Islet precursor cell (in vitro differentiated cells): ENCODE data around the gene RALGDS.
A peak's percentile ranks its signal among the peaks of the same experiment; 100 is the strongest.
"Not testable (repeated sequence)": the region's sequence is repeated elsewhere in the genome, so short reads cannot be mapped to it uniquely, and the experiment has no call there.

Source experiments
- DNase-seq: peaks from one replicate; pipeline ENCODE4 v3.0.0-alpha.2; 2018

RALGDS gene

GRCh38 chr9:133063500-133064231, 57.4 kb downstream of the RALGDS start:
- DNase-seq = no peak

GRCh38 chr9:133063159-133063499, 57.9 kb downstream of the RALGDS start:
- no peak for DNase-seq

- DNase-seq = not testable (repeated sequence)
Observed at GRCh38 chr9:133062569-133062968, 58.5 kb downstream of the RALGDS start.

GRCh38 chr9:133061764-133062145, 59.3 kb downstream of the RALGDS start, which contains the start of gene CEL:
TSS of gene CEL (plus strand) at chr9:133061981. CDS start at chr9:133062003, 22 bp downstream.
- not testable (repeated sequence) for DNase-seq

- DNase-seq = not testable (repeated sequence)
Observed at GRCh38 chr9:133061019-133061763, 59.8 kb downstream of the RALGDS start.

GRCh38 chr9:133060417-133060841, 60.6 kb downstream of the RALGDS start:
- peak; percentile 78 for DNase-seq

- DNase-seq = no peak
Observed at GRCh38 chr9:133059623-133060022, 61.4 kb downstream of the RALGDS start.

GRCh38 chr9:133058550-133059320, 62.3 kb downstream of the RALGDS start:
- DNase-seq = no peak

GRCh38 chr9:133058071-133058470, 63.0 kb downstream of the RALGDS start:
- DNase-seq = no peak

GRCh38 chr9:133057553-133057952, 63.5 kb downstream of the RALGDS start:
- DNase-seq = no peak

- no peak for DNase-seq
Observed at GRCh38 chr9:133057006-133057405, 64.0 kb downstream of the RALGDS start.

GRCh38 chr9:133056533-133056932, 64.5 kb downstream of the RALGDS start:
- DNase-seq = no peak

GRCh38 chr9:133055788-133056420, 65.1 kb downstream of the RALGDS start:
- DNase-seq = no peak

- no peak for DNase-seq
Observed at GRCh38 chr9:133054966-133055365, 66.1 kb downstream of the RALGDS start.

GRCh38 chr9:133054194-133054890, 66.7 kb downstream of the RALGDS start:
- DNase-seq = no peak

GRCh38 chr9:133051966-133052539, 69.0 kb downstream of the RALGDS start:
- no peak for DNase-seq

GRCh38 chr9:133051281-133051900, 69.6 kb downstream of the RALGDS start:
- DNase-seq = no peak

- no peak for DNase-seq
Observed at GRCh38 chr9:133050781-133051180, 70.3 kb downstream of the RALGDS start.

GRCh38 chr9:133050142-133050541, 70.9 kb downstream of the RALGDS start:
- DNase-seq = no peak

- DNase-seq = no peak
Observed at GRCh38 chr9:133049043-133049442, 72.0 kb downstream of the RALGDS start.

GRCh38 chr9:133048595-133048994, 72.4 kb downstream of the RALGDS start:
- no peak for DNase-seq
